ENCODE results near the gene AUNIP. TPM values are rescaled to one million over a fixed set of nuclear protein-coding genes. Genes with fewer than 3 reads are reported as not detected.

Gene AUNIP
- total RNA-seq, 2 experiments from 2014 or later: 9.6 to 12.9 TPM

- H3K4me1 Mint-ChIP-seq: peaks cover 8% of the 10 kb centered on the region
- no peaks in the 10 kb centered on the region for H3K27me3 Mint-ChIP-seq
- CTCF ChIA-PET: interaction anchor here (0.6 to 1.0 kb wide), 3 partner anchors 83 to 305 kb away, joined by 3 read pairs; partner anchors contain the start of gene ZNF593
- intact Hi-C loops (cut with DNase I, micrococcal nuclease): no loop called here
- peaks cover 2% of the 10 kb centered on the region for H3K36me3 Mint-ChIP-seq (ENCODE audit: low read depth)
- no peak overlapping the region for H3K27ac Mint-ChIP-seq
- DNase-seq: no peak
- no peak for ATAC-seq
- H3K9me3 Mint-ChIP-seq (ENCODE audit: low read depth): no peaks in the 10 kb centered on the region
- POLR2A ChIA-PET: no interaction called here
- no peak overlapping the region for H3K4me3 Mint-ChIP-seq
Measured at GRCh38 chr1:25864434-25864833, 5.2 kb upstream of the AUNIP start.

GRCh38 chr1:25863486-25864262 is 4.4 kb upstream of the AUNIP start:
- Mint-ChIP-seq H3K4me3 (no peak overlapping the region), H3K9me3 (ENCODE audit: low read depth) (no peaks in the 10 kb centered on the region), H3K27me3 (no peaks in the 10 kb centered on the region), H3K36me3 (ENCODE audit: low read depth) (peaks cover 2% of the 10 kb centered on the region), H3K4me1 (peaks cover 9% of the 10 kb centered on the region), H3K27ac (no peak overlapping the region)
- DNase-seq (no peak), ATAC-seq (no peak)
- intact Hi-C loops (cut with DNase I, micrococcal nuclease): no loop called here
- ChIA-PET POLR2A (no interaction called here), CTCF (interaction anchor here (0.6 to 1.0 kb wide), 2 partner anchors 246 to 306 kb away, joined by 3 read pairs; partner anchors contain the start of gene ZNF593)

- Mint-ChIP-seq H3K36me3 (ENCODE audit: low read depth) (peaks cover 2% of the 10 kb centered on the region), H3K27me3 (no peaks in the 10 kb centered on the region), H3K4me1 (peaks cover 13% of the 10 kb centered on the region), H3K9me3 (ENCODE audit: low read depth) (no peaks in the 10 kb centered on the region), H3K27ac (no peak overlapping the region), H3K4me3 (no peak overlapping the region)
- POLR2A ChIA-PET: no interaction called here
- intact Hi-C loops (cut with DNase I, micrococcal nuclease): no loop called here
- CTCF ChIA-PET: no interaction called here
- DNase-seq (no peak), ATAC-seq (no peak)
Measured at GRCh38 chr1:25862785-25863485, 3.7 kb upstream of the AUNIP start.

- intact Hi-C loops (cut with DNase I, micrococcal nuclease): no loop called here
- Mint-ChIP-seq H3K27me3 (no peaks in the 10 kb centered on the region), H3K9me3 (ENCODE audit: low read depth) (no peaks in the 10 kb centered on the region), H3K27ac (no peak overlapping the region), H3K36me3 (ENCODE audit: low read depth) (peaks cover 2% of the 10 kb centered on the region), H3K4me1 (peaks cover 13% of the 10 kb centered on the region), H3K4me3 (no peak overlapping the region)
- ChIA-PET CTCF (interaction anchor here (0.6 kb wide), 1 partner anchor 34 kb away, joined by 3 read pairs; no protein-coding TSS in a partner anchor), POLR2A (interaction anchor here (0.6 kb wide), 1 partner anchor 11 kb away, joined by 5 read pairs; no protein-coding TSS in a partner anchor)
- DNase-seq: no peak
- ATAC-seq: no peak
Measured at GRCh38 chr1:25861316-25862286, 2.3 kb upstream of the AUNIP start.

- POLR2A ChIA-PET: no interaction called here
- Mint-ChIP-seq H3K4me1 (peaks cover 13% of the 10 kb centered on the region), H3K36me3 (ENCODE audit: low read depth) (peaks cover 2% of the 10 kb centered on the region), H3K27ac (peak overlapping the region; percentile 66), H3K4me3 (peak overlapping the region; percentile 94), H3K27me3 (no peaks in the 10 kb centered on the region), H3K9me3 (ENCODE audit: low read depth) (no peaks in the 10 kb centered on the region)
- CTCF ChIA-PET: interaction anchor here (0.6 to 0.8 kb wide), 5 partner anchors 29 to 1630 kb away, joined by 3 to 4 read pairs (median 3); partner anchors contain the start of gene MTFR1L
- intact Hi-C loops (cut with DNase I, micrococcal nuclease): no loop called here
- no peak for DNase-seq
- ATAC-seq: no peak
Measured at GRCh38 chr1:25858494-25858893, 763 bp downstream of the AUNIP start.

- ATAC-seq: no peak
- Mint-ChIP-seq H3K27me3 (no peaks in the 10 kb centered on the region), H3K36me3 (ENCODE audit: low read depth) (no peaks in the 10 kb centered on the region)
Measured at GRCh38 chr1:25856856-25857255, 2.4 kb downstream of the AUNIP start.

GRCh38 chr1:25854554-25854953 is 4.7 kb downstream of the AUNIP start:
- Mint-ChIP-seq H3K4me3 (no peak overlapping the region), H3K27me3 (no peaks in the 10 kb centered on the region), H3K36me3 (ENCODE audit: low read depth) (no peaks in the 10 kb centered on the region), H3K27ac (no peak overlapping the region), H3K9me3 (ENCODE audit: low read depth) (no peaks in the 10 kb centered on the region), H3K4me1 (peaks cover 5% of the 10 kb centered on the region)
- intact Hi-C loops (cut with DNase I, micrococcal nuclease): no loop called here
- DNase-seq: no peak
- ATAC-seq: no peak
- POLR2A ChIA-PET: no interaction called here
- CTCF ChIA-PET: interaction anchor here (0.7 to 1.3 kb wide), 5 partner anchors 14 to 105 kb away, joined by 3 to 5 read pairs (median 4); no protein-coding TSS in a partner anchor

More at GRCh38 chr1:25856856-25857255, 2.4 kb downstream of the AUNIP start:
- peaks cover 13% of the 10 kb centered on the region for H3K4me1 Mint-ChIP-seq
- no peak overlapping the region for H3K4me3 Mint-ChIP-seq
- H3K9me3 Mint-ChIP-seq (ENCODE audit: low read depth): no peaks in the 10 kb centered on the region
- DNase-seq: no peak
- H3K27ac Mint-ChIP-seq: no peak overlapping the region
- CTCF ChIA-PET: interaction anchor here (0.6 kb wide), 2 partner anchors 226 to 1465 kb away, joined by 3 read pairs; no protein-coding TSS in a partner anchor
- intact Hi-C loops (cut with DNase I, micrococcal nuclease): no loop called here
- POLR2A ChIA-PET: no interaction called here

GRCh38 chr1:25848531-25848930 is 10.7 kb downstream of the AUNIP start:
- CTCF ChIA-PET: interaction anchor here (0.7 kb wide), 1 partner anchor 118 kb away, joined by 3 read pairs; no protein-coding TSS in a partner anchor
- no peak for ATAC-seq
- POLR2A ChIA-PET: interaction anchor here (0.7 kb wide), 1 partner anchor 140 kb away, joined by 3 read pairs; no protein-coding TSS in a partner anchor

GRCh38 chr1:25847929-25848328 is 11.3 kb downstream of the AUNIP start:
- intact Hi-C loops (cut with DNase I, micrococcal nuclease): no loop called here
- ChIA-PET CTCF (interaction anchor here (0.6 to 0.7 kb wide), 2 partner anchors 119 to 143 kb away, joined by 3 read pairs; no protein-coding TSS in a partner anchor), POLR2A (interaction anchor here (0.7 kb wide), 1 partner anchor 141 kb away, joined by 3 read pairs; no protein-coding TSS in a partner anchor)
- no peak overlapping the region for H3K4me3 Mint-ChIP-seq
- no peak for DNase-seq
- H3K9me3 Mint-ChIP-seq (ENCODE audit: low read depth): no peaks in the 10 kb centered on the region
- peaks cover 8% of the 10 kb centered on the region for H3K4me1 Mint-ChIP-seq
- no peaks in the 10 kb centered on the region for H3K27me3 Mint-ChIP-seq
- no peak for ATAC-seq
- H3K36me3 Mint-ChIP-seq (ENCODE audit: low read depth): no peaks in the 10 kb centered on the region
- no peak overlapping the region for H3K27ac Mint-ChIP-seq

More at GRCh38 chr1:25848531-25848930, 10.7 kb downstream of the AUNIP start:
- intact Hi-C loops (cut with DNase I, micrococcal nuclease): no loop called here
- no peaks in the 10 kb centered on the region for H3K9me3 Mint-ChIP-seq (ENCODE audit: low read depth)
- H3K36me3 Mint-ChIP-seq (ENCODE audit: low read depth): no peaks in the 10 kb centered on the region
- no peaks in the 10 kb centered on the region for H3K27me3 Mint-ChIP-seq
- H3K27ac Mint-ChIP-seq: no peak overlapping the region
- DNase-seq: no peak
- H3K4me3 Mint-ChIP-seq: no peak overlapping the region
- peaks cover 8% of the 10 kb centered on the region for H3K4me1 Mint-ChIP-seq

- Mint-ChIP-seq H3K9me3 (ENCODE audit: low read depth) (no peaks in the 10 kb centered on the region), H3K4me1 (peaks cover 8% of the 10 kb centered on the region), H3K36me3 (ENCODE audit: low read depth) (no peaks in the 10 kb centered on the region), H3K4me3 (no peak overlapping the region), H3K27me3 (no peaks in the 10 kb centered on the region), H3K27ac (no peak overlapping the region)
- intact Hi-C loops (cut with DNase I, micrococcal nuclease): no loop called here
- POLR2A ChIA-PET: no interaction called here
- DNase-seq (no peak), ATAC-seq (no peak)
- CTCF ChIA-PET: interaction anchor here (0.9 to 2.4 kb wide), 3 partner anchors 14 to 152 kb away, joined by 3 to 7 read pairs (median 5); partner anchors contain the start of gene PAFAH2
Measured at GRCh38 chr1:25845664-25846063, 13.6 kb downstream of the AUNIP start.
